Adipocyte (in vitro differentiated cells): Measurements from ENCODE around the gene KIF18B.

ENCODE experiments used
- DNase-seq: peaks from one replicate; pipeline ENCODE4 v3.0.0-alpha.2; 2015; ENCODE audit warnings: low read depth
- H3K27me3 ChIP-seq: replicated peaks from 2 replicates; pipeline ENCODE4 v1.7.0; 2013; ENCODE audit warnings: mild to moderate bottlenecking, low read length, moderate library complexity; ENCODE audit not compliant: control insufficient read depth, insufficient read depth
- H3K36me3 ChIP-seq: 2 replicates; pipeline ENCODE4 v1.7.0; 2013; ENCODE audit warnings: low read length, mild to moderate bottlenecking, moderate library complexity; ENCODE audit not compliant: control insufficient read depth, insufficient read depth, severe bottlenecking
- H3K4me1 ChIP-seq: 2 replicates; pipeline ENCODE4 v1.7.0; 2013; ENCODE audit warnings: mild to moderate bottlenecking, low read length, moderate library complexity; ENCODE audit not compliant: control insufficient read depth, insufficient read depth
- H3K4me3 ChIP-seq: 2 replicates; pipeline ENCODE4 v1.7.0; 2013; ENCODE audit warnings: mild to moderate bottlenecking, low read length, moderate library complexity
- H3K9ac ChIP-seq: 2 replicates; pipeline ENCODE4 v1.7.0; 2013; ENCODE audit warnings: mild to moderate bottlenecking, low read length, moderate library complexity
- H3K9me3 ChIP-seq: 2 replicates; pipeline ENCODE4 v1.7.0; 2013; ENCODE audit warnings: mild to moderate bottlenecking, low read length, moderate library complexity; ENCODE audit not compliant: control insufficient read depth

Gene KIF18B

DNA sequence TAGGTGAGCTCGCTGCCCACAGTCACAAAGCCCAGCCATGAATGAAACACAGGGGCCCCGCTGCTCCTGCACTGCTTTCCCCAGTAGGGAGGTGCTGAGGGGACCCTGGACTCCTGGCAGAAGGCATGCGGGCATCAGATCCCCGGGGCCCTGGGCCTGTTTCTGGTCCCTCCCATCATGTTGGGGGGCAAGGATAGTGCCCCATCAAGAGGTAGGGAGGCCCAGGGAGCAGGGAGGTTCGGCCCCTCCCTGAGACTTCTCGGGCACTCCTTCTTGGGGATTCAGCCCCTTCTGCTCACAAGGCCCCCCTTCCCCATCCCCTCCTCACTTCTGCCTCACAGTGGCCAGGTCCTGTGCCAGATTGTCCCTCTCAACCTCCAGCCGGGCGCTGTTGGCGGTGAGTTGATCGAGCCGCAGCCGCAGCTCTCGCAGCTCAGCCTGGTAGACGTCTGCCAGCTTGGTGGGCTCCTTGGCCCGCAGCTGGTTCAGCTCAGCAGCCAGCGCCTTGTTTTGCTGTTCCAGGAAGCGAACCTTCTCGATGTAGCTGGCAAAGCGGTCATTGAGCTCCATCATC lies 32.8 kb downstream of the KIF18B start:
- no peak for DNase-seq
- H3K27me3 ChIP-seq = peaks cover 18% of the 10 kb centered on the region
- no peak overlapping the region for H3K4me3 ChIP-seq
- H3K36me3 ChIP-seq = no peaks in the 10 kb centered on the region
- H3K9ac ChIP-seq = no peak overlapping the region
- peaks cover 27% of the 10 kb centered on the region for H3K4me1 ChIP-seq
- H3K9me3 ChIP-seq = no peaks in the 10 kb centered on the region

DNA sequence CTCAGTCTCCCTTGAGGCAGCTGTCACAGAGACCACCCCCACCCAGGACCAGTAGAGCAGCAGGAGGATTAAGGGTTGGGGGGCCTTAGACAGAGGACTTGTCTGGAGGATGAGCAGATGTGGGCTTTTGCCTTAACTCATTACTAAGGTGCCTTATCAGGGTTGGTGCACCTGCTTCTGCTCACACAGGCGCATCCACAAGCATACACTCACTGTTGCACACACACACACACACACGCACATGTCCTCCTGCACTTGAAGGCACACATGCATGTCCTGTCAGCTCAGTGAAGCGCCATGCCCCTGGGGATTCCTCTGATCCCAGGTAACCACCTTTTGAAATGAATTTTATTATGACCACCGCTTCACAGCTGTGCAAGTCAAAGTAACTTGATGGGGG lies 33.4 kb downstream of the KIF18B start:
- Histone ChIP-seq H3K9ac (no peak overlapping the region), H3K27me3 (peaks cover 18% of the 10 kb centered on the region), H3K9me3 (no peaks in the 10 kb centered on the region), H3K4me1 (peaks cover 33% of the 10 kb centered on the region), H3K36me3 (no peaks in the 10 kb centered on the region), H3K4me3 (no peak overlapping the region)
- no peak for DNase-seq

DNA sequence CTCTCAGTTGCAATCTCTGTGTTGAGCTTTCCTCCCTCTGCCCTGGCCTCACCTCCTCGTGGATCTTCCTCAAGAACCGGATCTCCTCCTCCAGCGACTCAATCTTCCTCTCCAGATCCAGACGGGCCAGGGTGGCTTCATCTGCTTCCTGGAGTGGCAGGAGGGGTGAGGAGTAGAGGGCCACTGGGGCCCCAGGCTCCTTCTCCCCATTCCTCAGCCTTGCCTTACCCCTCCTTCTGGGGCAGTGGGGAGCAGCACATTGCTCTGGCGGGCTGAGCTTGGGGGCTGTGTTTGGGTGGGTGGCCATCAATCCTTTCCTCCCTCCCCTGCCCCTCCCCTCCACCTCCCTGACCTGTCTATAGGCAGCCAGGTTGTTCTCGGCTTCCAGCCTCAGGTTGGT lies 33.9 kb downstream of the KIF18B start:
- H3K4me1 ChIP-seq = peaks cover 35% of the 10 kb centered on the region
- H3K27me3 ChIP-seq = peaks cover 18% of the 10 kb centered on the region

DNA sequence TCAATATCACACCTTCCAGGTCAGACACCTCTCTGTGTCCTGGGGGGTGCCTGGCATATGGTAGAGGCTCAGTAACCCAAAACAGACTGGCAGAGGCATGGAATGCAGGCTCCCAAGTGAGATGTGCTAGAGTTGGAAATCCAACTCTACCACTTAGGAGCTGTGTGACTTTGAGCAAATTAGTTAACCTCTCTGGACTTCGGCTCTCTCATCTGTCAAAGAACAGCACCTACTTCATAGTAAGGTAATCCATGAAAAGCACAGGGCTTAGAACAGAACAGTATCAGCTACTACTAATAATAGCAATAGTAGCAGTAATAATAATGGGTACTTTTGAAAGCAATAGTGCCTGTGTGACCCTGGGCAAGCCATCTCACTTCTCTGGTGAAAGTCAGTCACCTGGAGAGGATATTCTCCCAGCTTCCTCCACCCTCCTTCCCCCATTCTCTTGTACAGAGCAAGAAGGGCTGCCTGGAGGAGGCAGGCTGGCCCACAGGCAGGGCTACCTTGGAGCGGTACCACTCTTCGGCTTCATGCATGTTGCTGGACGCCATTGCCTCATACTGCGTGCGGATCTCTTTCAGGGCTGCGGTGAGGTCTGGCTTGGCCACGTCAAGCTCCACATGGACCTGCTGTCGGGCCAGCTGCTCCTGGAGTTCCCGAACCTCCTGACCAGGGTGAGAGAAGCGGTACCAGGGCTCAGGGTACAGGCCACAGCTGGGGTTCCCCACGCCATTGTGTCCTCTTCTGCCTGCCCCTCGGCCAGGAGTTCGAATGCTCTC lies 34.6 kb downstream of the KIF18B start:
- peaks cover 35% of the 10 kb centered on the region for H3K4me1 ChIP-seq
- no peaks in the 10 kb centered on the region for H3K36me3 ChIP-seq
- no peaks in the 10 kb centered on the region for H3K9me3 ChIP-seq
- no peak overlapping the region for H3K4me3 ChIP-seq
- DNase-seq = no peak
- H3K9ac ChIP-seq = no peak overlapping the region
- H3K27me3 ChIP-seq = peaks cover 15% of the 10 kb centered on the region

More for the DNA sequence above, 33.9 kb downstream of the KIF18B start:
- Histone ChIP-seq H3K4me3 (no peak overlapping the region), H3K36me3 (no peaks in the 10 kb centered on the region), H3K9me3 (no peaks in the 10 kb centered on the region), H3K9ac (no peak overlapping the region)
- no peak for DNase-seq

DNA sequence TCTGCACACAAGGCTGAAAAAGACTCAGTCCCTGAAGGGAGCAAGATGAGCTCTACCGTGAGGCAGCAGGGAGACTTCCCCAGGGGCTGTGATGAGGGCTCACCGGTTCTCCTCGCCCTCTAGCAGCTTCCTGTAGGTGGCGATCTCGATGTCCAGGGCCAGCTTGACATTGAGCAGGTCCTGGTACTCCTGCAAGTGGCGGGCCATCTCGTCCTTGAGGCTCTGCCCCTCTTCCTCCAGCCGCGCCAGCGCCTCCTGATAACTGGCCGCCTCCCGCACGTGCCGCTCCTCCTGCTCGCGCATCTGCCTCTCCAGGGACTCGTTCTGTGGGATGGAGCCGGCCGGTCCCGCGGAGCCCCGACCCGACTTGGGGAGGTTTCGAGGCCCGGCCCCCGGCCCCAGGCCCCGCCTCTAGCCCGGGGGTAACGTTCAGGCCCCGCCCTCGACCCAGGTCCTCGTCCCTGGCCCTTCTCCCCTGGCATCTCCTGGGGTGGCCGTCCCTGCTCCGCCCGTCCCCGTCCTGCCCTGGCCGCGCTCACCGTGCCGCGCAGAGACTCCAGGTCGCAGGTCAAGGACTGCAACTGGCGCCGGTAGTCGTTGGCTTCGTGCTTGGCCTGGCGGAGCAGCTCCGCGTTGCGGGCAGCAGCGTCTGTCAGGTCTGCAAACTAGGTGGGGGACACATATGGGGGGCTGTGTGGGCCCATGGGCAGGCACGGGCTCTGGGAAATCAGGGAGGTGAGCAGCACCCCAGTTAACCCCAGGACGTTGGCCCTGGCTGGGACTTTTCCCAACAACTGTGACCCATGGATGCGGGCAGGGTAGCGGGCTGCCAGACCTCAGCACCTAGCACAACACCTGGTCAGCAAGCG lies 36.2 kb downstream of the KIF18B start:
- peak; percentile 57 for DNase-seq
- no peaks in the 10 kb centered on the region for H3K9me3 ChIP-seq
- peaks cover 15% of the 10 kb centered on the region for H3K27me3 ChIP-seq
- H3K9ac ChIP-seq = no peak overlapping the region
- peaks cover 23% of the 10 kb centered on the region for H3K4me1 ChIP-seq
- H3K4me3 ChIP-seq = no peak overlapping the region
- H3K36me3 ChIP-seq = no peaks in the 10 kb centered on the region

DNA sequence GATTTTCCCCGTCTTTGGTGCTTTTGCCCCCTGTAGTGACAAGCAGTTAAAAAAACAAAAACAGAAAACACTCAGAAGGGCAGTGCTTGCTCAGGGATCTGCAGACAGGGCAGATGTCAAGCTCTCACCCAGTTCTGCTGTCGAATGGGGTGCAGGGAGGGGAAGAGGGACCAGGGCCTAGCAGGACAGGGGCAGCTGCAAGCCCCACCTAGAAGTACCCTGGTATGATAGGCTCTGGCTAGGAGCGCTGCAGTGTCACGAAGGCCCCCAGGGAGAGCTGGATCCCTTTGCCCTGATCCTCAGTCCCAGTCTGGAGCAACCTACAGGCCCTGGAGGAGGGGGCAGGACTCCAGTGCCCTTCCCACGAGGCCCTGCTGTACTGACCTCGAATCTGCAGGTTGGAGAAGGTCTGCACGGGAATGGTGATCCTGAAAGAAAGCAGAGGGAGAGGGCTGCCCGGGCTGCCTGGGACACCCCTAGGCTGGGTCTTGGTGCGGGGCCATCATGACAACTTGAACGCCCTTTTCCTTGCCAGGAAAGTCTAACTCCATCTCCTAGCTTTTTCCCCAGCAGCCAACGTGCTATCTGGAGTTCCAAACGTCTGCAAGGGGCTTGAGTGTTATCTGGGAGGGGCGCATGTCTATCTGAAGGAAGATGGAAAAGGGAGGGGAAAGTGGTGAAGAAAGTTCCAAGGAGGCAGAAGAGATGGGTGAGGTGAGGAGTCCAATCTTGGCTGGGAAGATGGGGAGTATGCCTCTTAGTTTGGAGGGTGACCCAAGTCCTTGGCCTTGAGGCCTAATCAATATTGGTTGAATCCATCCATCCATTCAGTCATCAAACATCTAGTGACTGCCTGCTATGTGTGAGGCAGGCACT lies 37.1 kb downstream of the KIF18B start:
- no peaks in the 10 kb centered on the region for H3K9me3 ChIP-seq
- H3K27me3 ChIP-seq = peaks cover 15% of the 10 kb centered on the region
- DNase-seq = no peak
- H3K36me3 ChIP-seq = no peaks in the 10 kb centered on the region
- H3K9ac ChIP-seq = no peak overlapping the region
- H3K4me3 ChIP-seq = no peak overlapping the region
- H3K4me1 ChIP-seq = peaks cover 25% of the 10 kb centered on the region

DNA sequence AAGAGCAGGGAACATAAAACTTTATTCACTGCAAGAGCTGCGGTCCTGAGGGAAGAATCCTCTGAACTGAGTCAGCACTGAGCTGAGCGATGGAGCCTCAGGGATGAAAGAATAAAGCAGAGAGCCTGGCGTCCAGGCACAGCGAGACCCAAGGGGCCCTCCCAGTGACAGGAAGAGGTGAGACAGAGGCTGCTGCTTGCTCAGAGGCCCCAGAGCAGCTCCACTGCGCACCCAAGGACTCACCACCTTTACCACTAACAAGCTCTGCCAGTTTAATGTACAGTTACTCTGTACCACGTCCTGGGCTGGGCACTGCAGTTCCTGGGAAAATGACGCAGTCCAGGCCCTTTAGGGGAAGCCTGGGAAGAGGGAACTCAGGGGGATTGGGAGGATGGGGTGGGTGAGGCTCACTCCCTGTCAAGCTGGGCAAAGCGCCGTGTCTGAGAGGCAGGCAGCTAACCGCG lies 37.9 kb downstream of the KIF18B start:
- no peak overlapping the region for H3K4me3 ChIP-seq
- no peaks in the 10 kb centered on the region for H3K36me3 ChIP-seq
- peaks cover 15% of the 10 kb centered on the region for H3K27me3 ChIP-seq
- H3K9ac ChIP-seq = no peak overlapping the region
- DNase-seq = peak; percentile 76
- peaks cover 25% of the 10 kb centered on the region for H3K4me1 ChIP-seq
- H3K9me3 ChIP-seq = no peaks in the 10 kb centered on the region

DNA sequence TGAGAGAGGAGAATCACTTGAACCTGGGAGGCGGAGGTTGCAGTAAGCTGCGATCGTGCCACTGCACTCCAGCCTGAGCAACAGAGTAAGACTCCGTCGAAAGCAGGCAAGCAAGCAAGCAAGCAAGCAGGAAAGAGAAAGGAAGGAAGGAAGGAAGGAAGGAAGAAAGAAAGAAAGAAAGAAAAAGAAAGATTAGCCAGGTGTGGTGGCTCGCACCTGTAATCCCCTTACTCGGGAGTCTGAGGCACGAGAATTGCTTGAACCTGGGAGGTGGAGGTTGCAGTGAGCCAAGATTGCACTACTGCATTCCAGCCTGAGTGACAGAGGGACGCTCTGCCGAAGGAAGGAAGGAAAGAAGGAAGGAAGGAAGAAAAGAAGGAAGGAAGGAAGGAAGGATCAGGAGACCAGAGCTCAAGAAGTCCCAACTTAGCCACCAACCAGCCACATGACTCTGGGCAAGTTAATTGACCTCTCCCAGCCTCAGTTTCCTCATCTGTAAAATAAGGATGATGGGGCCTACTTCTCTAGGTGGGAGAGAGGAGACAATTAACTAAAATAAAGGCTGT lies 38.7 kb downstream of the KIF18B start:
- H3K27me3 ChIP-seq = peaks cover 15% of the 10 kb centered on the region
- H3K4me3 ChIP-seq = no peak overlapping the region
- no peak for DNase-seq
- H3K9me3 ChIP-seq = no peaks in the 10 kb centered on the region
- peaks cover 25% of the 10 kb centered on the region for H3K4me1 ChIP-seq
- H3K9ac ChIP-seq = no peak overlapping the region
- H3K36me3 ChIP-seq = no peaks in the 10 kb centered on the region

DNA sequence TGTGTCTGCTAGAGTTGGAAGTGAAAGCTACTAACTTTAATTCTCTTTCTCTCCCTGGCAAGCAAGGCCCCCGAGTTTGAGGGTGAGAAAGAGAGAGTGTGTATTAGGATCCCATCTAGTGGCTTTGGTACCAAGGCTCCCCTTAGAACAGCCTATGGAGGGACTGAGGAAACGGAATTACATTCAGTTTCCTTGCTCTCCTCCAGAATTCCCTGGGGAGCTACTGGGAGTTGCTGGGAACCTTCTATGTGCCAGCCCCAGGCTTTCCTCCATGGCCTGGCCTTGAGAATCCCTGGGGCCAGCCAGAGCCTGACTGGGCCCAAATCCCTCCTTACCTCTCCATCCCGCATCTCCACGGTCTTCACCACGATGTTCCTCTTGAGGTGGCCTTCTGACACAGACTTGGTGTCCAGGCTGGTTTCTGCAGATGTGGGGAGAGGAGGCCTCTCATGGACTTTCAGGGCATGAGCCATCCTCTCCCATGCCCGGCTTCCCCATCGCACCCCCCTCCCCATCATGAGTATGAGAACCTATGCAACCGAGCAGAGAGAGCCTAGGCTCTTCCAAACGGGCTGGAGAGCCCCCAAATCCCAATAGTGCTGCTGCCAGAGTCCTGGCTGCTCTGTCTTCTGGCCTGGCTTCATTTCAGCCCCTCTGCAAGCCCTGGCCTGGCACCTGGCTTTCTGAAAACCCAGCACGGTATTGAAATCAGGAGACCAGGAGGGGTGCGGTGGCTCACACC lies 39.7 kb downstream of the KIF18B start:
- H3K4me1 ChIP-seq = peaks cover 25% of the 10 kb centered on the region
- H3K36me3 ChIP-seq = no peaks in the 10 kb centered on the region
- H3K4me3 ChIP-seq = no peak overlapping the region
- H3K9me3 ChIP-seq = no peaks in the 10 kb centered on the region
- peaks cover 7% of the 10 kb centered on the region for H3K27me3 ChIP-seq
- no peak overlapping the region for H3K9ac ChIP-seq
- DNase-seq = no peak
